Sigmoid colon (tissue), 7 donors: Measurements from ENCODE around the gene PHGDH. TPM values are rescaled to one million over a fixed set of nuclear protein-coding genes. Genes with fewer than 3 reads are reported as not detected.
"Not testable (repeated sequence)": the region's sequence is repeated elsewhere in the genome, so short reads cannot be mapped to it uniquely, and the experiment has no call there.

Experiments
- DNase-seq: peaks from one replicate; pipeline ENCODE4 v3.0.0-alpha.2; 2019
- H3K27ac ChIP-seq, 4 donors: fragments of 200-600 bp; sonication (generic); one replicate each; pipeline ENCODE4 v1.5.1; 2016 to 2019; ENCODE audit warnings: mild to moderate bottlenecking in 1 of 4
- H3K27me3 ChIP-seq, 3 donors: fragments of 200-600 bp; sonication (generic); one replicate each; pipeline ENCODE4 v1.5.1; 2019; ENCODE audit warnings: mild to moderate bottlenecking in 1 of 3
- H3K36me3 ChIP-seq, 4 donors: fragments of 200-600 bp; sonication (generic); one replicate each; pipeline ENCODE4 v1.5.1; 2016 to 2019
- H3K4me1 ChIP-seq, 4 donors: fragments of 200-600 bp; sonication (generic); one replicate each; pipeline ENCODE4 v1.5.1; 2017 to 2019
- H3K4me3 ChIP-seq, 4 donors: fragments of 200-600 bp; sonication (generic); one replicate each; pipeline ENCODE4 v1.5.1; 2017 to 2019; ENCODE audit warnings: mild to moderate bottlenecking in 2 of 4, moderate library complexity in 1 of 4
- H3K9me3 ChIP-seq, 4 donors: fragments of 200-600 bp in 3 of 4; sonication (generic) in 3 of 4; one replicate each; pipeline versions ENCODE4 v1.5.1 to v1.6.1; 2013 to 2019
- CTCF ChIP-seq, 4 experiments: fragments of 450-650 bp in 3 of 4; fragments of 200-600 bp in 1 of 4; IDR thresholded peaks; one replicate each; pipeline ENCODE4 v1.5.1; 2016 to 2019; ENCODE audit warnings: antibody characterized with exemption in 4 of 4, mild to moderate bottlenecking in 3 of 4, moderate library complexity in 2 of 4
- EP300 ChIP-seq, 4 donors: sonication (generic); formaldehyde crosslinking; IDR thresholded peaks; one replicate each; pipeline ENCODE4 v1.6.1; 2017; ENCODE audit warnings: antibody characterized with exemption in 4 of 4
- POLR2A ChIP-seq, 2 donors: fragments of 450-650 bp; IDR thresholded peaks; one replicate each; pipeline ENCODE4 v1.6.1; 2016; ENCODE audit warnings: antibody characterized with exemption in 2 of 2, mild to moderate bottlenecking in 2 of 2, moderate library complexity in 2 of 2
- POLR2AphosphoS5 ChIP-seq, 4 donors: sonication (generic); formaldehyde crosslinking; IDR thresholded peaks; one replicate each; pipeline ENCODE4 v1.6.1; 2017; ENCODE audit warnings: antibody characterized with exemption in 4 of 4
- WGBS, 2 donors: extraction: QIAGEN DNeasy Blood & Tissue Kit; methylation state at CpG; one replicate each; pipeline ENCODE4 v1.1.7; 2013; 5-methylcytosine and 5-hydroxymethylcytosine counted together
- intact Hi-C: fragments of 100-400 bp; cut with DNase I; formaldehyde crosslinking; loops from one replicate; pipeline ENCODE4 v1.15.1; 2023
- polyA plus RNA-seq, 3 donors: library from polyadenylated mRNA; stranded (reverse); fragments of 200-250 nt; gene quantifications; one replicate each; pipeline ENCODE4 v1.2.3, GENCODE V29; 2013
- total RNA-seq, 4 donors: library from RNA; depleted of rRNA; stranded (reverse); fragments of >200 nt; gene quantifications; one replicate each; pipeline ENCODE4 v1.1.0, GENCODE V29; 2016
- donor health status: healthy with polysubstance abuse.
- donor health status: Bipolar disorder and iron deficiency.
- donor health status: healthy.

Gene PHGDH
- total and polyA plus RNA-seq, 7 donors = 3.9 to 37.7 (median 22.0) TPM

DNA sequence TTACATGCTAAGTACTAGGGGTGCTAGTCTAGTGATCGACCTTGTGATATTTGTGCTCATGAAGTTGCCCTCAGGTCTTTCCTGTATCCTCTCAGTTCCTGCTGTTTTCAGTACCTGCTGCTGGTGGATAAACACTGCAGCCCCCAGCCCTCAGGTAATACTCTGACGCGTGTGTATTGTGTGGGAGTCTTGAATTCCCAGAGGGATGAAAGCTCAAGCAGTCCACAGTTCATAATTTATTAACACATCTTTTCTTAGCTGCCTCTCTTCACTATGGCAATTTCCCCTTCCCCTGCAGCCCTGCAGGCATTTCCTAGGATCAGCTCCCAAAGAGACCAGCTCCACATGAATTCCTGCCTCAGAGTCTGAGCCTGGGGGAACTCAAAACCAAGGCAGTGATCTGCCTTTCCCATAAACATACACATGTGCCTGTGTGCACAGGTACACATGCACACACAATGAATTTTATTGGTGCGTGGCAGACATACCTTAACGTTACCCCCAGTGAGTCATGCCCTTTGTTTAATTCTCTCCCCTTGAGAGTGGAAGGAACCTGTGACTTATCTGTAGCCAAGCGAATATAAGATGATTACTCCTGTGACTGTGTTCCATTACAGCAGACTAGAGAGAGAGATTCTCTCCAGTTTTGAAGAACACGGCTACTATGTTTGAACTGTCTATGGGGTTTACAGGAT is 71.0 kb downstream of the PHGDH start:
- H3K27ac ChIP-seq = no peak overlapping the region
- no peak overlapping the region for H3K4me3 ChIP-seq
- intact Hi-C loops = no loop called here
- no peaks in the 10 kb centered on the region for H3K27me3 ChIP-seq
- TF ChIP-seq EP300 (IDR thresholded peaks at IDR 0.05) (no peak), POLR2AphosphoS5 (IDR thresholded peaks at IDR 0.05) (no peak), CTCF (IDR thresholded peaks at IDR 0.05) (no peak), POLR2A (IDR thresholded peaks at IDR 0.05) (no peak)
- 46 to 69% methylated on average over 7 of the region's 7 CpGs for whole genome bisulfite sequencing, 2 donors
- DNase-seq = no peak
- H3K4me1 ChIP-seq = peaks cover 0 to 31% (median 19%) of the 10 kb centered on the region in 4 donors
- H3K36me3 ChIP-seq = no peaks in the 10 kb centered on the region
- no peaks in the 10 kb centered on the region for H3K9me3 ChIP-seq

DNA sequence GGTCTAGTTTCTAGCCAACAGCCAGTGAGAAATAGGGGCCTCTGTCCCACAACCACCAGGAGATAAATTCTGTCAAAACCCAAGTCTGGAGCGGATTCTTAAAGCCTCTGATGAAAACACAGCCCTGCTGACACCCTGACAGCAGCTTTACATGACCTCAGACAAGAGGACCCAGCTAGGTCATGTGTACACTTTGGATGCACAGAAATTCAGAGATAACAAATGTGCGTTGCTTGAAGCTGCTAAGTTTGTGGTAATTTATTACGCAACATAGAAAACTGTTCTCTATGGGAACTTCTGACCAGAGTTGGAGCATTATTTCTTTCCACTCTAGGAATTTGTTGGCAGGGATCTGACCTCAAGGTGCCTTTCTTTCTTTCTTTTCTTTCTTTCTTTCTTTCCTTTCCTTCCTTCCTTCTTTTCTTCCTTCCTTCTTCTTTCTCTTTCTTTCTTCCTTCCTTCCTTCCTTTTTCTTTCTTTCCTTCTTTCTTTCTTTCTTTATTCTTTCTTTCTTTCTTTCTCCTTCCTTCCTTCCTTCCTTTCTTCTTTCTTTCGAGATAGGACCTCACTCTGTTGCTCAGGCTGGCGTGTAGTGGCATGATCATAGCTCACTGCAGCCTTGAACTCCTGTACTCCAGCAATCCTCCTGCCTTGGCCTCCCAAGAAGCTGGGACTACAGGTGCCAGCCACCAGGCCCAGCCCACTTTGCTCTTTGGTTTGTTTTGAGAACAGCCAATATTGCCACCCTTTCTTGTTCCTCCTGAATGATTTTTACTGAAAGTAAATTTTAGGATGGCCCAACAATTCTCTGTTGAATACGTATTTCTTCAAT is 71.8 kb downstream of the PHGDH start:
- H3K9me3 ChIP-seq = no peaks in the 10 kb centered on the region
- H3K27me3 ChIP-seq = no peaks in the 10 kb centered on the region
- no peak overlapping the region for H3K4me3 ChIP-seq
- no peak for DNase-seq
- no peaks in the 10 kb centered on the region for H3K36me3 ChIP-seq
- intact Hi-C loops = no loop called here
- WGBS, 2 donors = 70 to 75% methylated on average over 6 of the region's 6 CpGs
- TF ChIP-seq POLR2AphosphoS5 (IDR thresholded peaks at IDR 0.05) (no peak), CTCF (IDR thresholded peaks at IDR 0.05) (no peak), EP300 (IDR thresholded peaks at IDR 0.05) (no peak), POLR2A (IDR thresholded peaks at IDR 0.05) (no peak)
- peaks cover 0 to 33% (median 20%) of the 10 kb centered on the region in 4 donors for H3K4me1 ChIP-seq
- H3K27ac ChIP-seq = peak overlapping the region in 1 of 4 donors; percentile 20

DNA sequence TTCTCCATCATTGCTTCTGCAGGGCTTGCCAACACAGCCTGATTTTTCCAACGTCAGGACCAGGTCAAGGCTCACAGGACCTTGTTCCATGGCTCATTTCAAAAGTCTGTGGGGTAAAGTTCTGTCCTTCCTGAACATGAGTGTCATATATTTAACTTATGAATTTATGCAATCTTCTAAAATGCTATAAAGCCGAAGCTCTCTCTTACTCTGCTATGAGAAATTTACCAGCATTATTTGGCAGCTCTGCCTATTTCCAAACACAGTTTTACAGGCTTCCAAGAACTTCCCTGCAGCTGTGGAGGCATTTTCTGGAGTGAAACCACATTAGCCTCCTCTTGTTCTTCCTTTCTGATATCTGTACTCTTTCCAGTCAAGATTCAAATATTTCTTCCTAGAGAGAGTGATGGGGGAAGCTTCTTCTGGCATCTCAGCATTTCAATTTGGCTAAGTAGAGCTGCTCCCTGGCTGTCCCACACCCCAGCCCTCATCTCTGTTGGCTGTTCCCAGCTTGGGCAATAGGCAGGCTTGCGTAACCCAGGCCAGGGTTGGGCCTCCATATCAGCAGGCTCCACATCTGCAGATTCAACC is 72.6 kb downstream of the PHGDH start:
- H3K27ac ChIP-seq = peak overlapping the region in 1 of 4 donors; percentile 20
- no peaks in the 10 kb centered on the region for H3K36me3 ChIP-seq
- no peak for TF ChIP-seq EP300 (IDR thresholded peaks at IDR 0.05)
- no peak for TF ChIP-seq POLR2AphosphoS5 (IDR thresholded peaks at IDR 0.05)
- TF ChIP-seq CTCF (IDR thresholded peaks at IDR 0.05) = no peak
- peak; percentile 85 for DNase-seq
- H3K4me3 ChIP-seq = no peak overlapping the region
- peaks cover 0 to 33% (median 20%) of the 10 kb centered on the region in 4 donors for H3K4me1 ChIP-seq
- WGBS, 2 donors = 29 to 61% methylated on average over 3 of the region's 3 CpGs
- intact Hi-C loops = no loop called here
- H3K27me3 ChIP-seq = no peaks in the 10 kb centered on the region
- no peaks in the 10 kb centered on the region for H3K9me3 ChIP-seq

DNA sequence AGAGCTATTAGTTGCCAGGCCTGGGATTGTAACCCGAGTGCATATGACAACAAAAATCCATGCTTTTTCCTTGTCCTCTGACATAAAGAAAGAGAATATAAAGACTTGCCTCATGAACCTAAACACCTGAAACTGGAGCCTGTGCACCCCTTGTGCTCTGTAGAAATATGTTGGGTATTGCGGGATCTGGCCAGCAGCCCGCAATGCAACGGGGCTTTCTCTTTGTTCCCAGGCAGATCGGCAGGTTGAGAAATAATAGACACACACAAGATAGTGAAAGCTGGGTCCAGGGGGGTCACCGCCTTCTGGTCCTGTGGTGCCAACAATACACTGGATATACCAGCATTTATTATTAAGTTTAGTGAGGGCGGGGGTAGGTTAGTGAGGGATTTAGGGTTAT is 74.3 kb downstream of the PHGDH start:
- WGBS, 2 donors = 84 to 85% methylated on average over 7 of the region's 7 CpGs
- H3K27me3 ChIP-seq, H3K36me3 ChIP-seq, intact Hi-C loops, H3K27ac ChIP-seq, H3K4me3 ChIP-seq, H3K9me3 ChIP-seq, DNase-seq: not testable (repeated sequence)
- peaks cover 0 to 28% (median 15%) of the 10 kb centered on the region in 4 donors for H3K4me1 ChIP-seq

DNA sequence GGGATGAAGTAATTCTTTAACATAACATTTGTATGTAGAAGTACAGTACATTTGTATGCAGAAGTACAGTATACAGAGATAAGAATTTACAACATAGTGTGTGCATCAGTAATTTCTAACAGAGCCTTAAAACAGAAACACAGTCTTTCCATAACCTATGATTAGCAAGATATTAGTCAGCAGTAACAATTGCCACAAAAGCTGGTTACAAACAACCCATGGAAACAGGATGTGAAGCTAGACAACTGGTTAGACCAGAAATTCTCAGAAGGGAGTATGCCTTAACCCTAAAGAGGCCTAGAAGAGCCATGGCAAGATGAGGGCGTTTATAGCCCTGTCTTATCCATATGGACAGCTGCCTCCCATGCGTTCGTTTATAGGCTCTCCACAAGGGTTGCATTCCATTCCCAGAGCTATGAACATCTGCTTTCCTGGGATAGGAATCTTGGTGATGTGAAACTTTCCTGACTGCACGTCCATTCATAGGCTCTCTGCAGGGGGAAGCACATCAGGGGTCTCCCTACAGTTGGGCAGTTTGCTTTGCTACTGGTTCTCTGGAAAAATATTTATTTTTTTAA is 74.8 kb downstream of the PHGDH start:
- H3K4me3 ChIP-seq, H3K27ac ChIP-seq, DNase-seq, H3K36me3 ChIP-seq, H3K9me3 ChIP-seq, H3K27me3 ChIP-seq, intact Hi-C loops: not testable (repeated sequence)
- H3K4me1 ChIP-seq = peaks cover 0 to 28% (median 15%) of the 10 kb centered on the region in 4 donors
- 26 to 64% methylated on average over 4 of the region's 4 CpGs for WGBS, 2 donors
